HepG2 (cell line): ENCODE results near the gene PIK3C3. TPM values are rescaled to one million over a fixed set of nuclear protein-coding genes. Genes with fewer than 3 reads are reported as not detected.

Experiments used
- ATAC-seq: fragments of 200-7000 bp; cut with Tn5 transposase; 3 replicates; pipeline ENCODE4 v1.9.1; 2020; ENCODE audit warnings: mild to moderate bottlenecking, moderate library complexity
- BruUV-seq: library from RNA; stranded (reverse); fragments of 400-500 nt; replicated peaks from 2 replicates; lab custom pipeline; 2021; lab: Mats Ljungman, UMichigan
- CTCF ChIA-PET: fragments of 300-600 bp; formaldehyde crosslinking; extraction: SDS; loops from one replicate; lab custom pipeline; 2021; ENCODE audit warnings: low total read pairs, inconsistent platforms, low intra/inter-chr PET ratio; lab: Yijun Ruan, JAX
- POLR2A ChIA-PET: fragments of 350-600 bp; sonication (Branson Sonifier 250); formaldehyde crosslinking; loops from one replicate; lab custom pipeline; 2020; ENCODE audit warnings: antibody characterized with exemption, inconsistent platforms; lab: Yijun Ruan, JAX
- DNase-seq: peaks from one replicate; pipeline ENCODE4 v3.0.0-alpha.2; 2015; ENCODE audit warnings: low spot score
- FAIRE-seq: peaks from 3 replicates; lab custom pipeline; 2011; peaks lifted over from hg19 to GRCh38; lab: Jason Lieb, UNC
- H2AFZ ChIP-seq: one replicate; pipeline ENCODE4 v1.6.1; 2011; ENCODE audit warnings: low read length, inconsistent platforms
- H3K27ac ChIP-seq: fragments of 300-600 bp; 3 replicates; pipeline ENCODE4 v1.8.0; 2011; ENCODE audit warnings: mixed run types, mild to moderate bottlenecking, mixed read lengths, low read length, inconsistent platforms; ENCODE audit not compliant: insufficient read depth; ENCODE audit errors: extremely low read length
- H3K27me3 ChIP-seq, 2 experiments: fragments of 200-600 bp in 1 of 2; 2 replicates in 1 of 2; 3 replicates in 1 of 2; pipeline versions ENCODE4 v1.6.0 to v1.8.0; 2011; ENCODE audit warnings: low read length in 2 of 2, mild to moderate bottlenecking in 2 of 2, moderate library complexity in 2 of 2, inconsistent platforms in 1 of 2; ENCODE audit not compliant: insufficient read depth in 2 of 2, control insufficient read depth in 1 of 2
- H3K36me3 ChIP-seq, 2 experiments: fragments of 200-600 bp in 1 of 2; replicated peaks in 1 of 2; 2 replicates in 1 of 2; 3 replicates in 1 of 2; pipeline versions ENCODE4 v1.5.1 to v1.8.0; 2011; ENCODE audit warnings: low read length in 2 of 2, inconsistent platforms in 1 of 2; ENCODE audit not compliant: insufficient read depth in 2 of 2, control insufficient read depth in 1 of 2
- H3K4me1 ChIP-seq: 2 replicates; pipeline ENCODE4 v1.5.1; 2012; ENCODE audit warnings: low read length, inconsistent platforms; ENCODE audit not compliant: insufficient read depth
- H3K4me2 ChIP-seq: 2 replicates; pipeline ENCODE4 v1.6.0; 2011; ENCODE audit warnings: low read depth, low read length, inconsistent platforms
- H3K4me3 ChIP-seq, 3 experiments: fragments of 200-600 bp in 1 of 3; sonication (generic), shearing (Covaris generic) in 1 of 3; replicated peaks in 1 of 3; 2 replicates each; pipeline ENCODE4 v1.5.1; 2011 to 2016; ENCODE audit warnings: low read length in 3 of 3, inconsistent platforms in 2 of 3, low read depth in 2 of 3, mild to moderate bottlenecking in 2 of 3, control low read depth in 1 of 3, mixed read lengths in 1 of 3; ENCODE audit not compliant: insufficient read depth in 1 of 3
- H3K79me2 ChIP-seq: one replicate; pipeline ENCODE4 v1.6.1; 2011; ENCODE audit warnings: low read length, inconsistent platforms; ENCODE audit not compliant: insufficient read depth
- H3K9ac ChIP-seq: 2 replicates; pipeline ENCODE4 v1.6.0; 2011; ENCODE audit warnings: mild to moderate bottlenecking, low read depth, low read length, inconsistent platforms; ENCODE audit not compliant: insufficient read depth
- H3K9me3 ChIP-seq: 2 replicates; pipeline ENCODE4 v1.5.1; 2012; ENCODE audit warnings: mild to moderate bottlenecking, low read length
- H4K20me1 ChIP-seq: 2 replicates; pipeline ENCODE4 v1.6.0; 2011; ENCODE audit warnings: inconsistent platforms, mild to moderate bottlenecking, low read length, moderate library complexity; ENCODE audit not compliant: insufficient read depth
- KLF15 ChIP-seq: sonication (generic); formaldehyde crosslinking; IDR thresholded peaks from 2 replicates; pipeline ENCODE4 v1.8.1; 2023; ENCODE audit warnings: borderline replicate concordance, mild to moderate bottlenecking, inconsistent platforms, missing genetic modification reagents, mixed read lengths
- KLF6 ChIP-seq: IDR thresholded peaks from 2 replicates; pipeline ENCODE4 v1.8.0; 2016; ENCODE audit warnings: missing biosample characterization, missing genetic modification reagents
- KMT2A ChIP-seq: sonication (generic); formaldehyde crosslinking; IDR thresholded peaks from 2 replicates; pipeline ENCODE4 v1.4.0; 2020; ENCODE audit warnings: missing genetic modification reagents
- MAFG ChIP-seq: sonication (generic); formaldehyde crosslinking; IDR thresholded peaks from 2 replicates; pipeline ENCODE4 v1.5.1; 2020; ENCODE audit warnings: mild to moderate bottlenecking, missing genetic modification reagents
- SP2 ChIP-seq: sonication (generic); formaldehyde crosslinking; IDR thresholded peaks from 2 replicates; pipeline ENCODE4 v1.5.1; 2020; ENCODE audit warnings: mild to moderate bottlenecking, missing genetic modification reagents
- U2AF1 ChIP-seq: fragments of 200-400 bp; formaldehyde crosslinking; optimal IDR thresholded peaks from 2 replicates; pipeline ENCODE3; 2017; ENCODE audit warnings: mild to moderate bottlenecking, low read depth, low read length
- YY1 ChIP-seq: IDR thresholded peaks from 2 replicates; pipeline ENCODE4 v1.6.1; 2011; ENCODE audit warnings: low read length, low read depth, moderate library complexity, mild to moderate bottlenecking; ENCODE audit not compliant: insufficient read depth, insufficient replicate concordance
- ZBTB8A ChIP-seq: sonication (generic); formaldehyde crosslinking; IDR thresholded peaks from 2 replicates; pipeline ENCODE4 v1.4.0; 2020; ENCODE audit warnings: mild to moderate bottlenecking, low read depth, missing genetic modification reagents, borderline replicate concordance
- ZFP36 ChIP-seq: fragments of 150-350 bp; IDR thresholded peaks from 2 replicates; pipeline ENCODE4 v1.6.1; 2018; ENCODE audit warnings: borderline replicate concordance, low read length, low read depth; ENCODE audit not compliant: partially characterized antibody
- ZMYM4 ChIP-seq: sonication (generic); formaldehyde crosslinking; IDR thresholded peaks from 2 replicates; pipeline ENCODE4 v1.8.1; 2023; ENCODE audit warnings: mild to moderate bottlenecking, missing genetic modification reagents
- ZNF207 ChIP-seq: fragments of 450-650 bp; IDR thresholded peaks from 2 replicates; pipeline ENCODE4 v1.6.1; 2016; ENCODE audit warnings: antibody characterized with exemption, borderline replicate concordance
- ZNF230 ChIP-seq: sonication (generic); formaldehyde crosslinking; IDR thresholded peaks from 2 replicates; pipeline ENCODE4 v1.4.0; 2020; ENCODE audit warnings: mild to moderate bottlenecking, missing genetic modification reagents
- ZNF354B ChIP-seq: sonication (generic); formaldehyde crosslinking; IDR thresholded peaks from 2 replicates; pipeline ENCODE4 v1.8.0; 2022; ENCODE audit warnings: mild to moderate bottlenecking, missing genetic modification reagents
- ZNF607 ChIP-seq: sonication (generic); formaldehyde crosslinking; IDR thresholded peaks from 2 replicates; pipeline ENCODE4 v1.5.1; 2020; ENCODE audit warnings: missing genetic modification reagents, mild to moderate bottlenecking, borderline replicate concordance
- ZNF678 ChIP-seq: sonication (generic); formaldehyde crosslinking; IDR thresholded peaks from 2 replicates; pipeline ENCODE4 v1.4.0; 2020; ENCODE audit warnings: mild to moderate bottlenecking, missing genetic modification reagents
- WGBS: methylation state at CpG from one replicate; pipeline ENCODE4 v1.1.6; 2017; ENCODE audit warnings: low lambda C conversion rate; 5-methylcytosine and 5-hydroxymethylcytosine counted together
- in situ Hi-C: cut with HindIII; loops from 2 replicates; pipeline ENCODE4 v1.10.0; 2017; ENCODE audit warnings: low pct_unique_long_range_greater_than_20kb; ENCODE audit not compliant: extremely low pct_ligation_motif_present
- intact Hi-C: fragments of 100-400 bp; cut with micrococcal nuclease; formaldehyde crosslinking; loops from one replicate; pipeline ENCODE4 v1.10.0; 2022; ENCODE audit not compliant: unreplicated experiment
- polyA plus RNA-seq, 8 experiments: library from polyadenylated mRNA; depleted of rRNA in 3 of 8; stranded (reverse) in 7 of 8; unstranded in 1 of 8; fragments of >200 nt; fragmentation: Illumina TruSeq in 4 of 8; extraction: Trizol in 4 of 8; gene quantifications; 2 replicates each; pipeline versions ENCODE4 v1.2.1 to v1.2.3, GENCODE V29; 2011 to 2016; ENCODE audit warnings: low read depth in 4 of 8, missing spikeins in 1 of 8, mixed read lengths in 1 of 8; ENCODE audit not compliant: insufficient read depth in 1 of 8
- total RNA-seq, 5 experiments: library from RNA; depleted of rRNA; stranded (reverse); fragments of >200 nt; fragmentation: Illumina TruSeq; extraction: Trizol; gene quantifications; 2 replicates each; pipeline ENCODE4 v1.2.3, GENCODE V29; 2016; ENCODE audit warnings: low read depth in 1 of 5
- TF ChIP-seq, protein P1 (sequence below): sonication (generic); formaldehyde crosslinking; IDR thresholded peaks from 2 replicates; pipeline ENCODE4 v1.5.1; 2020; ENCODE audit warnings: mild to moderate bottlenecking, missing genetic modification reagents, moderate library complexity
- TF ChIP-seq, protein P2 (sequence below): sonication (generic); formaldehyde crosslinking; conservative IDR thresholded peaks from 2 replicates; pipeline ENCODE4 v1.8.1; 2023; ENCODE audit warnings: missing genetic modification reagents
- TF ChIP-seq, protein P3 (sequence below): sonication (generic); formaldehyde crosslinking; IDR thresholded peaks from 2 replicates; pipeline ENCODE4 v1.5.0; 2020; ENCODE audit warnings: missing genetic modification reagents
- TF ChIP-seq, protein P4 (sequence below): sonication (generic); formaldehyde crosslinking; IDR thresholded peaks from 2 replicates; pipeline ENCODE4 v1.4.0; 2020; ENCODE audit warnings: mild to moderate bottlenecking, missing genetic modification reagents, borderline replicate concordance

The PIK3C3 gene
- total and polyA plus RNA-seq, 2 of the 13 experiments (the other 11 are each of a cell fraction or from before 2014, with no cell fraction given) = 42.8 to 46.4 TPM

DNA sequence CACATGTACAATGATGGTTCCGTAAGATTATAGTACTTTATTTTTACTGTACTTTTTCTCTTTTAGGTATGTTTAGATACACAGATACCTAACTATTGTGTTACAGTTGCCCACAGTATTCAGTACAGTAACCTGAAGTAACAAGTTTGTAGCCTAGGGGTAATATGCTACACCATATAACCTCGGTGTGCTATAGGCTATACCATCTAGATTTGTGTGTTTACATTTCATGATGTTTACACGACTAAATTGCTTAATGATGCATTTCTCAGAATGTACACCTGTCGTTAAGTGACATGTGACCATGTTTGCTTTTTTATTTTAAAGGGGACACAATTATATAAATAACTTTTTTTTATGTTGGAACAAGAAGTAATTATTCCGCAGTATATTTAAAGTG, 34.5 kb downstream of the PIK3C3 start (continued):
- TF ChIP-seq, protein P1, sequence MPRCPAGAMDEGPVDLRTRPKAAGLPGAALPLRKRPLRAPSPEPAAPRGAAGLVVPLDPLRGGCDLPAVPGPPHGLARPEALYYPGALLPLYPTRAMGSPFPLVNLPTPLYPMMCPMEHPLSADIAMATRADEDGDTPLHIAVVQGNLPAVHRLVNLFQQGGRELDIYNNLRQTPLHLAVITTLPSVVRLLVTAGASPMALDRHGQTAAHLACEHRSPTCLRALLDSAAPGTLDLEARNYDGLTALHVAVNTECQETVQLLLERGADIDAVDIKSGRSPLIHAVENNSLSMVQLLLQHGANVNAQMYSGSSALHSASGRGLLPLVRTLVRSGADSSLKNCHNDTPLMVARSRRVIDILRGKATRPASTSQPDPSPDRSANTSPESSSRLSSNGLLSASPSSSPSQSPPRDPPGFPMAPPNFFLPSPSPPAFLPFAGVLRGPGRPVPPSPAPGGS = no peak
- TF ChIP-seq, all 625 proteins: peak for 0

DNA sequence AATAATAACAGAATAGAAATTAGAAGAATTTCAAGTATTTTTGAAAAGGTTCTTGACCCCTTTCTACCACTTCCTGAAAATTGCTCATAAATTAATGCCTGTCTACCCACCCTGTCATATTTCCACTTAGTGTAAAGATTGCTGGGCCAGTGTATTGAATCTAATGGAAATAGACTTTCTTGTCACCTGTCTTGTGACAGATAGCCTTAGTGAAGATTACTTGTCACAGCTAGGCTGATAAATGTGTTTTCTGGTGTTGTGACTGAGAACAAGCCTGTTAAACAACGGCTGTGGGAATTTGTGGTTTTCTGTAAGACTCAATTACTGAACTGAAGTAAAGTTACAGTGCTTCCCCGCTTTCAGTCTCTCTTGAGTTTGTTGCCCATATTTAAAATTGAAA, 37.0 kb downstream of the PIK3C3 start:
- Histone ChIP-seq H3K4me2 (no peak overlapping the region), H3K4me3 (no peak overlapping the region), H3K36me3 (peaks cover 5 to 43% of the 10 kb centered on the region in 2 experiments; a peak in 3 of 5 replicates), H3K27ac (no peak overlapping the region), H3K27me3 (no peaks in the 10 kb centered on the region), H3K9me3 (no peaks in the 10 kb centered on the region), H2AFZ (no peak overlapping the region), H3K9ac (no peak overlapping the region), H3K4me1 (no peaks in the 10 kb centered on the region), H3K79me2 (no peaks in the 10 kb centered on the region), H4K20me1 (no peaks in the 10 kb centered on the region)
- 93% methylated on average over 2 of the region's 2 CpGs for WGBS
- no TSS peak for BruUV-seq
- POLR2A ChIA-PET = no interaction called here
- DNase-seq = no peak
- CTCF ChIA-PET = no interaction called here
- intact Hi-C loops = no loop called here
- in situ Hi-C loops = no loop called here
- TF ChIP-seq ZFP36 (no peak), ZMYM4 (no peak), KLF6 (CRISPR knock-in tag) (no peak), ZNF354B (CRISPR knock-in tag) (no peak), ZNF678 (CRISPR knock-in tag) (no peak), ZNF607 (CRISPR knock-in tag) (no peak), YY1 (no peak), KMT2A (CRISPR knock-in tag) (no peak), ZNF207 (no peak), MAFG (no peak), KLF15 (no peak), SP2 (no peak), ZNF230 (CRISPR knock-in tag) (no peak), U2AF1 (no peak), ZBTB8A (CRISPR knock-in tag) (no peak)
- TF ChIP-seq, protein P2, sequence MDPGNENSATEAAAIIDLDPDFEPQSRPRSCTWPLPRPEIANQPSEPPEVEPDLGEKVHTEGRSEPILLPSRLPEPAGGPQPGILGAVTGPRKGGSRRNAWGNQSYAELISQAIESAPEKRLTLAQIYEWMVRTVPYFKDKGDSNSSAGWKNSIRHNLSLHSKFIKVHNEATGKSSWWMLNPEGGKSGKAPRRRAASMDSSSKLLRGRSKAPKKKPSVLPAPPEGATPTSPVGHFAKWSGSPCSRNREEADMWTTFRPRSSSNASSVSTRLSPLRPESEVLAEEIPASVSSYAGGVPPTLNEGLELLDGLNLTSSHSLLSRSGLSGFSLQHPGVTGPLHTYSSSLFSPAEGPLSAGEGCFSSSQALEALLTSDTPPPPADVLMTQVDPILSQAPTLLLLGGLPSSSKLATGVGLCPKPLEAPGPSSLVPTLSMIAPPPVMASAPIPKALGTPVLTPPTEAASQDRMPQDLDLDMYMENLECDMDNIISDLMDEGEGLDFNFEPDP (CRISPR knock-in tag) = no peak
- TF ChIP-seq, protein P3, sequence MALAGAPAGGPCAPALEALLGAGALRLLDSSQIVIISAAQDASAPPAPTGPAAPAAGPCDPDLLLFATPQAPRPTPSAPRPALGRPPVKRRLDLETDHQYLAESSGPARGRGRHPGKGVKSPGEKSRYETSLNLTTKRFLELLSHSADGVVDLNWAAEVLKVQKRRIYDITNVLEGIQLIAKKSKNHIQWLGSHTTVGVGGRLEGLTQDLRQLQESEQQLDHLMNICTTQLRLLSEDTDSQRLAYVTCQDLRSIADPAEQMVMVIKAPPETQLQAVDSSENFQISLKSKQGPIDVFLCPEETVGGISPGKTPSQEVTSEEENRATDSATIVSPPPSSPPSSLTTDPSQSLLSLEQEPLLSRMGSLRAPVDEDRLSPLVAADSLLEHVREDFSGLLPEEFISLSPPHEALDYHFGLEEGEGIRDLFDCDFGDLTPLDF (CRISPR knock-in tag) = no peak
- TF ChIP-seq, protein P4, sequence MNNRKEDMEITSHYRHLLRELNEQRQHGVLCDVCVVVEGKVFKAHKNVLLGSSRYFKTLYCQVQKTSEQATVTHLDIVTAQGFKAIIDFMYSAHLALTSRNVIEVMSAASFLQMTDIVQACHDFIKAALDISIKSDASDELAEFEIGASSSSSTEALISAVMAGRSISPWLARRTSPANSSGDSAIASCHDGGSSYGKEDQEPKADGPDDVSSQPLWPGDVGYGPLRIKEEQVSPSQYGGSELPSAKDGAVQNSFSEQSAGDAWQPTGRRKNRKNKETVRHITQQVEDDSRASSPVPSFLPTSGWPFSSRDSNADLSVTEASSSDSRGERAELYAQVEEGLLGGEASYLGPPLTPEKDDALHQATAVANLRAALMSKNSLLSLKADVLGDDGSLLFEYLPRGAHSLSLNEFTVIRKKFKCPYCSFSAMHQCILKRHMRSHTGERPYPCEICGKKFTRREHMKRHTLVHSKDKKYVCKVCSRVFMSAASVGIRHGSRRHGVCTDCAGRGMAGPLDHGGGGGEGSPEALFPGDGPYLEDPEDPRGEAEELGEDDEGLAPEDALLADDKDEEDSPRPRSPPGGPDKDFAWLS (CRISPR knock-in tag) = no peak
- ATAC-seq = no peak
- FAIRE-seq = no peak
